Suprapubic skin (tissue), 4 donors: Measurements from ENCODE around the gene TNS3.

Source experiments
- CTCF ChIP-seq, 2 donors: fragments of 200-600 bp in 1 of 2; fragments of 450-650 bp in 1 of 2; sonication (generic) in 1 of 2; IDR thresholded peaks; one replicate each; pipeline ENCODE4 v1.5.1; 2016 to 2019; ENCODE audit warnings: antibody characterized with exemption in 2 of 2, mild to moderate bottlenecking in 1 of 2, moderate library complexity in 1 of 2
- EP300 ChIP-seq: sonication (generic); formaldehyde crosslinking; IDR thresholded peaks from one replicate; pipeline ENCODE4 v1.6.1; 2017; ENCODE audit warnings: antibody characterized with exemption
- POLR2A ChIP-seq, 2 donors: fragments of 450-650 bp; IDR thresholded peaks; one replicate each; pipeline ENCODE4 v1.6.1; 2017; ENCODE audit warnings: antibody characterized with exemption in 2 of 2, mild to moderate bottlenecking in 2 of 2, moderate library complexity in 2 of 2
- POLR2AphosphoS5 ChIP-seq, 3 donors: sonication (generic); formaldehyde crosslinking; IDR thresholded peaks; one replicate each; pipeline ENCODE4 v1.6.1; 2017; ENCODE audit warnings: antibody characterized with exemption in 3 of 3

GRCh38 chr7:47582764-47583738 lies 1.1 kb upstream of the TNS3 start:
- no peak for TF ChIP-seq CTCF (IDR thresholded peaks at IDR 0.05)
- no peak for TF ChIP-seq EP300
- no peak for TF ChIP-seq POLR2A (IDR thresholded peaks at IDR 0.05)
- no peak for TF ChIP-seq POLR2AphosphoS5 (IDR thresholded peaks at IDR 0.05)
